CMK (cell line): Measurements from ENCODE around the gene GANC.

Experiments used
- DNase-seq: peaks from one replicate; pipeline ENCODE4 v3.0.0-alpha.2; 2010; ENCODE audit warnings: low read depth

GANC gene

DNA sequence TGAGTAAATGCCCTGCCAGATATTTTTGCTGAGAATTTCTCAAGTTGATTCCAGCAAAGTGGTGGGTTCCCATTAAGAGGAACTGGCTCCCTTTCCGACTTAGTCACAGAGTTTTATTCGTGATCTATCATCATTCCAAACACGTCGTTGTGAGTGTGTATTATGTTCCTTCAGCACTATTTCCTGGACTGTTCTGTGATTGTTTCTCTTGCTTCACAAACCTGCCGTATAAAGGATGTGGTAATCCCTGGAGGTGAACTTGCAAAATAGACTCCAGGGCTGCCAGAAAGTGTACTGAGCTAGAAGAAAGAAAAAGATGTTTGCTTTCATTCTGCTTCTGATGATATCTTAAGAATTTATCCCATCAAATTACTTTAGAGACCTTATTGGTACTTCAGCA is 71.8 kb downstream of the GANC start:
- no peak for DNase-seq

DNA sequence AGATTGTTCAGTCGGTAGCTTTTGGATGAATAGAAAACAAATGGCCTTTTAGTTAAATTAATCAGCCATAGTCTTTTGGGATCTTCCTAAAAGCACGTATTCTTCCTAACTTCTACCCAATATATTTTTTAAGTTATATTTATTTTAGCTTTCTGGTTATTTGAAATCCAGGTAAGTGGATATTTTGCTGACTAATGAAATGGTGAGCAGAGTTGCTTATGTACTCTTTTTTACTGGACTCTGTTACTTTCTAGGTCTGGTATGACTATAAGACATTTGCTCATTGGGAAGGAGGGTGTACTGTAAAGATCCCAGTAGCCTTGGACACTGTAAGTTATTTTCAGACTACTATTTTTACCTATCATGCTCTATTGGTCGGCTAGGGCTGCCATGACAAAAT is 72.5 kb downstream of the GANC start:
- DNase-seq, result no peak

DNA sequence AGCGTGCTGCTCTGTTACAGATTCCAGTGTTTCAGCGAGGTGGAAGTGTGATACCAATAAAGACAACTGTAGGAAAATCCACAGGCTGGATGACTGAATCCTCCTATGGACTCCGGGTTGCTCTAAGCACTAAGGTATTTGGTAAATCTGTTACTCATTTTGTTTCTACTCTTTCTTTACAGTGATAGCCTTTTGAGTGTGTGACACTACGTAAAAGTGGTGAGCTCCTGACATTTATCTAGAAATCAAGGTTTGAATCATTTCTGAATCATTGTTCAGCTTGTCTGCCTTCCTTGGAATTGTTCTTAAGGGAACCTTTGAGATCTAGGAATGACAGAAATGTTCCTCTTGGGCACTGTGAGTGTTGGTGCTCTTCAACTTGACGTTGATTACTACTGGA is 75.1 kb downstream of the GANC start:
- no peak for DNase-seq

GRCh38 chr15:42349186-42349585 is 76.2 kb downstream of the GANC start:
- no peak for DNase-seq

DNA sequence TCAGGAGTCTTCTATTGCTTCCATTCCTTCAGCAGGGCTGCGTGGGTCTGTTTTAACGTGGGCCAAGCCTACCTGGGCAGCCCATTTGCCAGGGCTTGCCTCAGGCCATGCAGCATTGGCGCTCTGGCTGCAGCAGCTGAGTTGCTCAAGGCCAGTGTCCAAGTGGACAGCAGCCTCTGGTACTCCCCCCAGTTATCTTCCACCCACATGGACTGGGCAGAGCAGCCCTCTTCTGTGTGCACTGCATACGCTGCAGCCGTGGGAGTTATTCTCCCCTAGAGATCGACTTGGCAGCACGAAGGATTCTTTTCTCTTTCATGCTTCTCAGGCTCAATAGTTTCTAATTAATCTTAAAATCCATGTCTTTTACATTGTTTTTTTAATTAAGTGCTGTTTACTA is 79.4 kb downstream of the GANC start:
- no peak for DNase-seq

- DNase-seq, result no peak
Measured at GRCh38 chr15:42353061-42353460, 80.1 kb downstream of the GANC start.

DNA sequence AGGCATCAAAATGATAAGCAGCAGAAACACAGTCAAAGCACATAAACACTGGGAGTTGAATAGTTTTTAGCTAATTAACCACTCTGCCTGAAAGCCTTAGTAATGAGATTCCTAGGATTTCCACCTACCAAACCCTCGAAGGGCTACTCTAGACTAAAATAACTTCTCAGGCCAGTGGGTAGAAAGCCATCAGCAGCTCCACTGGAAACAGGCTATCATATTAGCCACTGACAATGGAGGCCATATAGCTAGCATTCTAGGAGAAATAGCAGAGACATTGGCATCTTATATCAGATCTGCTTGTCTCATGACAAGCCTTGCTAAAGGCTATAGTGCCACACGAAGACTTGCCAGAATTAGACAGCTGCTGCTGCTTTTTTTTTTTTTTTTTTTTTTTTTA is 81.8 kb downstream of the GANC start:
- DNase-seq, result no peak

GRCh38 chr15:42355291-42355690 is 82.3 kb downstream of the GANC start:
- DNase-seq, result no peak

DNA sequence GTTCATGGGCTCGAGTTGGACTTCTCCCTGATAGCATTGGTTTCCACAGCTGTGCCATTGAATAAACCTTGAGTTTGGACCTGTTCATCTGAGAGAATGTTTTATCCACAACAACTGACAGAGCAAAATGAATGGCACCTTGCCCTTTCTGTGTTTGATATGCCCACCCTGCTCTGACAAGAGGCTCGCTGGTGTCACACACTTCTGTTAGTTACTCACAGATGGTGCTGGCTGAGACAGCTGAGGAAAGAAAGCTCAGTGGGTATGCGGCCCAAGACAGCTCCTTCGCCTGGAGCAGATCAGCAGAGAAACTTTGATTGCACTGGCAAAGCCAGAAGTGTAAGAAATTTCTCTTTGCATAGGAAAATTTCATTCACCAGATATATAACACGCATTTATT is 83.8 kb downstream of the GANC start:
- DNase-seq, result no peak

- DNase-seq, result no peak
Measured at GRCh38 chr15:42358141-42358540, 85.1 kb downstream of the GANC start.

DNA sequence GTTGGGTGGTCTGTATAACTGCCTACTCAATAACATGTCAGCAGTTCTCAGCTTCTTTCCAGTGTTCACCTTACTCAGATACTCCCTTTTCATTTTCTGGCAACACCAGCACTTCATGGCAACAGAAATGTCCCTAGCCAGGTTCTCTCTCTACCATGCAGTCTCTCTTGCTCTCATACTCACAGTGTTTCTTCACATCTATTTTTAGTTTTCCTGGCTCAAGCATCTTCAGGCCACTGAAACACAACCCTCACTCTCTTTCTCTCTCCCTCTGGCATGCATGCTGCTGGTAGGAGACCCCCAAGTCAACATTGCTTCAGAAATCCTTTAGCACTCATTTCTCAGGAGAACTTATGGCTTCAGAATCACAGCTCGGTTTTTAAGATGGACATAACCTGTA is 86.2 kb downstream of the GANC start, which contains the start of gene CAPN3:
Gene CAPN3, plus strand, starts transcription at position 253 of the 400 bp plus-strand sequence. CDS start 305 bp downstream, outside the sequence.
- DNase-seq, result no peak

GRCh38 chr15:42359985-42360384 is 87.0 kb downstream of the GANC start:
- DNase-seq, result no peak

GRCh38 chr15:42360535-42361112 is 87.6 kb downstream of the GANC start:
- DNase-seq, result no peak

DNA sequence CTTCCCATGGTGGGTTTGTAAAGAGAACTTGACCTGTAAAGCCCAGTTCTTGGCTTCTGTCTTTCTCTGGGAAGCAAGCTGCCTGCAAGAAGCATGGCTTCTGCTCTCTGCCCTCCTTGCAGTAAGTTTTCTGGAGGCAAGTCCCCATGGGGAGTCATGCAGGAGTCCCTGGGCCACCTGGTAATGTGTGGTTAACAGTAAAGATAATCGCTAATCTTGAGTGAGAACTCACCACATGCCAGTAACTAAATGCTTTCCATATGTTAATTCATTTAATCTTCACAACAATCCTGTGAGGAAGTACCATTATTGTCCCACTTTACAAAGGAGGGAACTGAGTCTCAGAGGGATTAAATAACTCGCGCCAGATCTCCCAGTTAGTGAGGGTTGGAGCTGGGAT is 90.5 kb downstream of the GANC start:
- no peak for DNase-seq

GRCh38 chr15:42363942-42364341 is 90.9 kb downstream of the GANC start:
- DNase-seq, result no peak

DNA sequence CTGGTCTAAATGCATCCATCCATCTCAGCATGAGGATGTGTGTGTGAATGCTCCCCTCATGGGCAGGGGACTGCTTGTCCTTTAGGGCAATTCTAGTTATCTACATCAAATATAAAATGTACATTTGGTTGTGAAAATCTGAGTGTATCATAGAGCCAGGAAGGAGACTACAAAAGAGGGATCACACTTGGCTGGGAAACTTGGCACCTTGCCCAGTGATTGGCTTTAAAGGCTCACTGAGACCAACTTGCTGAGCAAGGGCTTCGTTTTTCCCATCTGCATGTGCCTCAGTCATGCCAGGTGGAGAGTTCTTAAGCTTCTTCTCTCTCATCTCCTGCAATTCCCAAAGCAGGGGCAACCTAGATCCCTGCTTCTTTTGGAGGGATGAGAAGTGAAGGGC is 91.5 kb downstream of the GANC start:
- DNase-seq, result no peak

GRCh38 chr15:42365921-42366550 is 93.0 kb downstream of the GANC start:
- no peak for DNase-seq

- no peak for DNase-seq
Measured at GRCh38 chr15:42367041-42367440, 94.0 kb downstream of the GANC start.

DNA sequence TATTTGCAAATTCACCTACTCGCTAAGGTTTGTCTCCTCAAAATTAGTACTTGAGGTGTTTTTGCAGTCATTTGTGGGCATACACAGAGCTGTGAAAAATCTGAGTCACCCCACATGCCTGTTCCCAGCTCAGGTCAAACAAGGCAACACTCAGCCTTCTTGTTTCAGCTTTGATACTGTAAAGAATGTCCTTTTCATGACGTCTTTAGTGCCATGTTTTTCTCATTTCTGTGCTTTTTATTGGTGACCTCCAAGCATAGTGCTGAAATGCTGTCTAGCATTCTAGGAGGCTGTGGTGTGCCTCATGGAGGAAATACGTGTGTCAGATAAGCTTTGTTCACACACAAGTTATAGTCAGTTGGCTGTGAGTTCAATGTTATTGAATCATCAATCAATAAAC is 95.1 kb downstream of the GANC start:
- no peak for DNase-seq

GRCh38 chr15:42371096-42371495 is 98.1 kb downstream of the GANC start:
- DNase-seq, result no peak

GRCh38 chr15:42373274-42373673 is 100.3 kb downstream of the GANC start:
- DNase-seq, result no peak

DNA sequence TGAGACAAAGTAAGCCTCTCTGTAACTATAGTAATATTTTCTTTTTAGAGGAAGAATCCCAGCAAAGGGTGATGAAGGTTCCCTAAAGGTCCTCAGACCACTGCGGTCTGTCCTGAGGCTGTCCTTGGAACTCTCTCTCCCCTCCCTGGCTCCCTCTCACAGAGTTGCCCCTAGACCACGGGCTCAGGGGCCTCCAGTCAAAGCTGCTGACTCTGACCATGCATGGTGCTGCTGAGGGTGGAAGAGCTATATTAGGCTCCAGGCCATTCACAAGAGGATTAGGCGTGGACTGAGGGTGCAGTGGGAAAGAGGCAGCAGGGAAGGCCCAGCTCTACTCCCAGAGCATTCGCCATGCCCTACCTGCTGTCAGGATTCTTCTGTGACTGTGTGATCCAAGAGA is 100.9 kb downstream of the GANC start:
- no peak for DNase-seq

DNA sequence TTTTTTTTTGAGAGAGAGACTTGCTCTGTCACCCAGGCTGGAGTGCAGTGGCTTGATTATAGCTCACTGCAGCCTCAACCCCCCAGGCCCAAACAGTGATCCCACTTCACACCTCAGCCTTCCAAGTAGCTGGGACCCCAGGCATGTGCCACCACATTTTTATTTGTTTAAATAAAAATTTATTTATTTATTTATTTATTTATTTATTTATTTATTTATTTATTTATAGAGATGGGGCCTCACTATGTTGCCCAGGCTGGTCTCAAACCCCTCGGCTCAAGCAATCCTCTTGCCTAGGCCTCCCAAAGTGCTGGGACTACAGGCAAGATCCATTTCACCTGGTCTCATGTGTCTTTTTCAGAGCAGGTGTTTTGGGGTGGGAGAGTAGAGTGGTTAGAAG is 101.8 kb downstream of the GANC start:
- no peak for DNase-seq

DNA sequence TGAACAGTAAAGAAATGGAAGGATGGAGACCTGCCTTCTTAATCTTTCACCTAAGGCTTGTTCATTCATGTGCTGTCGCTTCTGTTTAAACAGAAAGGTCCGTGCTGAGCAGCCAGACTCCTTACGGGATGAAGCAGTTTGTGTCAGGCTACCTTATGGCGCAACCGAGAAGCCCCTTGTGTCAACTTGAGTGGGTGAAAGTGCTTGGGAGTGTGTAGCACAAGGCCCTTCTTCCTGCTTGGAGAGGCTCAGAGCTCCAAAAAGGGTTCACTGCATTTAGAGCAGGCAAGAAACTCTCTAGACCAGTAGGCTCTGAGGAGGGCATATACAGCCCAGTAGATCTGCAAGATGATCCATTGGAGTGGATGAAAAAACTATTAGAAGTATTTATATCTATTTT is 102.3 kb downstream of the GANC start:
- no peak for DNase-seq
